Activated T-cell treated with anti-CD3 and anti-CD28 coated beads for 1 hour (primary cell): Measurements from ENCODE around the gene TARS2.

Source experiments
- DNase-seq: peaks from one replicate; pipeline ENCODE4 v3.0.0-alpha.2; 2020; ENCODE audit warnings: low read depth

Gene TARS2

GRCh38 chr1:150508982-150509381, 21.8 kb downstream of the TARS2 start:
- DNase-seq = no peak

GRCh38 chr1:150511551-150511950, 24.3 kb downstream of the TARS2 start:
- no peak for DNase-seq

- no peak for DNase-seq
Observed at GRCh38 chr1:150511985-150512660, 24.9 kb downstream of the TARS2 start.

- DNase-seq = no peak
Observed at GRCh38 chr1:150512846-150513245, 25.6 kb downstream of the TARS2 start.

GRCh38 chr1:150513351-150513791, 26.2 kb downstream of the TARS2 start:
- DNase-seq = no peak

GRCh38 chr1:150514260-150514659, 27.0 kb downstream of the TARS2 start:
- no peak for DNase-seq

GRCh38 chr1:150514913-150515327, 27.7 kb downstream of the TARS2 start:
- DNase-seq = no peak

- peak; percentile 83 for DNase-seq
Observed at GRCh38 chr1:150515328-150516049, 28.3 kb downstream of the TARS2 start, which contains the start of gene FALEC. Gene FALEC, plus strand, starts transcription at chr1:150515752.

- no peak for DNase-seq
Observed at GRCh38 chr1:150516050-150516591, 28.9 kb downstream of the TARS2 start.

- no peak for DNase-seq
Observed at GRCh38 chr1:150516616-150517015, 29.4 kb downstream of the TARS2 start.

GRCh38 chr1:150521196-150521968, 34.2 kb downstream of the TARS2 start:
- no peak for DNase-seq

- no peak for DNase-seq
Observed at GRCh38 chr1:150525348-150525747, 38.1 kb downstream of the TARS2 start.

- DNase-seq = no peak
Observed at GRCh38 chr1:150528196-150528595, 41.0 kb downstream of the TARS2 start.

GRCh38 chr1:150529017-150529416, 41.8 kb downstream of the TARS2 start:
- DNase-seq = no peak

GRCh38 chr1:150530491-150531159, 43.4 kb downstream of the TARS2 start:
- no peak for DNase-seq

- no peak for DNase-seq
Observed at GRCh38 chr1:150532860-150533259, 45.6 kb downstream of the TARS2 start.

GRCh38 chr1:150534002-150534401, 46.8 kb downstream of the TARS2 start:
- no peak for DNase-seq

GRCh38 chr1:150535511-150536287, 48.5 kb downstream of the TARS2 start:
- no peak for DNase-seq

GRCh38 chr1:150536836-150537731, 49.9 kb downstream of the TARS2 start:
- DNase-seq = no peak
